Brain microvascular endothelial cell (primary cell): Measurements from ENCODE around the gene KRT72.

Source experiments
- DNase-seq: peaks from one replicate; pipeline ENCODE4 v3.0.0-alpha.2; 2020
- H3K27ac ChIP-seq: fragments of 250-450 bp; sonication (Bioruptor Pico); 2 replicates; pipeline ENCODE4 v1.5.1; 2020; ENCODE audit warnings: mild to moderate bottlenecking, moderate library complexity
- H3K27me3 ChIP-seq: fragments of 250-450 bp; sonication (Bioruptor Pico); replicated peaks from 2 replicates; pipeline ENCODE4 v1.5.1; 2020; ENCODE audit warnings: mild to moderate bottlenecking
- H3K36me3 ChIP-seq: fragments of 250-450 bp; sonication (Bioruptor Pico); replicated peaks from 2 replicates; pipeline ENCODE4 v1.5.1; 2020; ENCODE audit warnings: mild to moderate bottlenecking
- H3K4me3 ChIP-seq: 2 replicates; pipeline ENCODE4 v1.5.1; 2011; ENCODE audit warnings: low read depth, mild to moderate bottlenecking, control low read depth, low read length, moderate library complexity
- CTCF ChIP-seq: IDR thresholded peaks from 2 replicates; pipeline ENCODE4 v1.5.1; 2011; ENCODE audit warnings: low read depth, mild to moderate bottlenecking, moderate library complexity, low read length, control low read depth, inconsistent platforms; ENCODE audit errors: missing control alignments
- in situ Hi-C: cut with HindIII; loops from 2 replicates; pipeline ENCODE4 v1.10.0; 2017; ENCODE audit warnings: low sequenced_read_pairs, low pct_ligation_motif_present

The KRT72 gene

GRCh38 chr12:52579468-52580465, 21.5 kb downstream of the KRT72 start:
- Histone ChIP-seq H3K36me3 (no peaks in the 10 kb centered on the region), H3K4me3 (no peak overlapping the region), H3K27ac (no peak overlapping the region), H3K27me3 (peaks cover 2% of the 10 kb centered on the region)
- TF ChIP-seq CTCF = no peak
- no peak for DNase-seq
- in situ Hi-C loops = no loop called here

- H3K4me3 ChIP-seq = no peak overlapping the region
- no peak for DNase-seq
- H3K27me3 ChIP-seq = peaks cover 2% of the 10 kb centered on the region
- H3K36me3 ChIP-seq = no peaks in the 10 kb centered on the region
- in situ Hi-C loops = no loop called here
- H3K27ac ChIP-seq = no peak overlapping the region
- no peak for TF ChIP-seq CTCF
Measured at GRCh38 chr12:52578469-52578868, 22.8 kb downstream of the KRT72 start.

GRCh38 chr12:52577316-52577715, 23.9 kb downstream of the KRT72 start:
- no peak for TF ChIP-seq CTCF
- H3K27ac ChIP-seq = no peak overlapping the region
- no peaks in the 10 kb centered on the region for H3K36me3 ChIP-seq
- H3K27me3 ChIP-seq = peaks cover 2% of the 10 kb centered on the region
- in situ Hi-C loops = no loop called here
- H3K4me3 ChIP-seq = no peak overlapping the region
- DNase-seq = no peak

- no peaks in the 10 kb centered on the region for H3K36me3 ChIP-seq
- peaks cover 2% of the 10 kb centered on the region for H3K27me3 ChIP-seq
- DNase-seq = no peak
- in situ Hi-C loops = no loop called here
- H3K4me3 ChIP-seq = no peak overlapping the region
- no peak for TF ChIP-seq CTCF
- H3K27ac ChIP-seq = no peak overlapping the region
Measured at GRCh38 chr12:52575948-52576347, 25.3 kb downstream of the KRT72 start.

GRCh38 chr12:52575256-52575655, 26.0 kb downstream of the KRT72 start:
- Histone ChIP-seq H3K27ac (no peak overlapping the region), H3K27me3 (peaks cover 2% of the 10 kb centered on the region), H3K36me3 (no peaks in the 10 kb centered on the region), H3K4me3 (no peak overlapping the region)
- TF ChIP-seq CTCF = no peak
- no peak for DNase-seq
- in situ Hi-C loops = no loop called here
